OCI-LY7 (cell line): ENCODE results near the gene FLNC. TPM values are rescaled to one million over a fixed set of nuclear protein-coding genes. Genes with fewer than 3 reads are reported as not detected.

Experiments
- BruUV-seq: library from RNA; stranded (reverse); fragments of 400-500 nt; replicated peaks from 2 replicates; lab custom pipeline; 2021; lab: Mats Ljungman, UMichigan
- CTCF ChIA-PET: fragments of 300-600 bp; sonication (Branson Sonifier 250); formaldehyde crosslinking; loops from one replicate; lab custom pipeline; 2022; ENCODE audit warnings: antibody characterized with exemption; ENCODE audit not compliant: unreplicated experiment; lab: Charles Lee
- POLR2A ChIA-PET: fragments of 300-600 bp; sonication (Branson Sonifier 250); formaldehyde crosslinking; loops from one replicate; lab custom pipeline; 2022; ENCODE audit warnings: antibody characterized with exemption; lab: Charles Lee
- DNase-seq: peaks from one replicate; pipeline ENCODE4 v3.0.0-alpha.2; 2015; ENCODE audit warnings: low spot score
- H2AFZ ChIP-seq: fragments of 200-600 bp; sonication (generic), shearing (Covaris generic); 2 replicates; pipeline ENCODE4 v1.6.1; 2014; ENCODE audit warnings: mild to moderate bottlenecking, antibody characterized with exemption, low read length, moderate library complexity
- H3K27ac ChIP-seq: fragments of 200-600 bp; sonication (generic); 2 replicates; pipeline ENCODE4 v1.5.1; 2014; ENCODE audit warnings: mixed run types, low read depth, mild to moderate bottlenecking, moderate library complexity, low read length, inconsistent platforms; ENCODE audit not compliant: poor library complexity, severe bottlenecking
- H3K36me3 ChIP-seq: fragments of 200-600 bp; sonication (generic); 2 replicates; pipeline ENCODE4 v1.6.1; 2014; ENCODE audit warnings: mild to moderate bottlenecking, antibody characterized with exemption, low read length, moderate library complexity, mixed read lengths; ENCODE audit not compliant: insufficient read depth
- H3K4me1 ChIP-seq: fragments of 200-600 bp; sonication (generic); 2 replicates; pipeline ENCODE4 v1.5.1; 2014; ENCODE audit warnings: mild to moderate bottlenecking, low read length; ENCODE audit not compliant: insufficient read depth, poor library complexity, severe bottlenecking
- H3K4me2 ChIP-seq: fragments of 200-600 bp; sonication (generic); 2 replicates; pipeline ENCODE4 v1.6.1; 2014; ENCODE audit warnings: mild to moderate bottlenecking, low read length
- H3K4me3 ChIP-seq: fragments of 200-600 bp; sonication (generic); 2 replicates; pipeline ENCODE4 v1.5.1; 2014; ENCODE audit warnings: mild to moderate bottlenecking, low read depth, low read length; ENCODE audit not compliant: poor library complexity, severe bottlenecking
- H3K79me2 ChIP-seq: fragments of 200-600 bp; sonication (generic); 2 replicates; pipeline ENCODE4 v1.6.1; 2016; ENCODE audit warnings: low read depth, mild to moderate bottlenecking, low read length, moderate library complexity, mixed read lengths; ENCODE audit not compliant: insufficient read depth
- H3K9me2 ChIP-seq: fragments of 200-600 bp; sonication (generic); 2 replicates; pipeline ENCODE4 v1.6.1; 2016; ENCODE audit warnings: mild to moderate bottlenecking, low read length, mixed read lengths; ENCODE audit not compliant: insufficient read depth
- H3K9me3 ChIP-seq: fragments of 200-600 bp; sonication (generic); 2 replicates; pipeline ENCODE4 v1.6.1; 2014; ENCODE audit warnings: mild to moderate bottlenecking, mixed run types, low read length, mixed read lengths
- H4K20me1 ChIP-seq: fragments of 200-600 bp; sonication (generic); 2 replicates; pipeline ENCODE4 v1.6.1; 2014; ENCODE audit warnings: mild to moderate bottlenecking, antibody characterized with exemption, low read length, moderate library complexity, mixed read lengths; ENCODE audit not compliant: insufficient read depth
- CTCF ChIP-seq: fragments of 200-600 bp; sonication (generic); conservative IDR thresholded peaks from 2 replicates; pipeline ENCODE4 v1.5.1; 2014; ENCODE audit warnings: mild to moderate bottlenecking, antibody characterized with exemption, low read length, moderate library complexity, mixed read lengths
- EZH2phosphoT487 ChIP-seq: fragments of 200-600 bp; sonication (generic); IDR thresholded peaks from 2 replicates; pipeline ENCODE4 v1.6.1; 2018; ENCODE audit warnings: low read depth, borderline replicate concordance, mild to moderate bottlenecking, mixed run types, antibody characterized with exemption, low read length, moderate library complexity, mixed read lengths
- intact Hi-C: fragments of 100-400 bp; cut with micrococcal nuclease; formaldehyde crosslinking; loops from one replicate; pipeline ENCODE4 v1.10.0; 2022; ENCODE audit not compliant: unreplicated experiment
- total RNA-seq, 2 experiments: library from RNA; depleted of rRNA in 1 of 2; stranded (reverse); fragments of >200 nt in 1 of 2; shearing (Covaris generic) in 1 of 2; gene quantifications; 2 replicates each; pipeline ENCODE4 v1.2.3, GENCODE V29; 2014 to 2022

FLNC gene
- total RNA-seq, 2 experiments from 2014 or later, result 0.03 to 0.06 TPM

- DNase-seq, result no peak
- Histone ChIP-seq H3K4me2 (no peak overlapping the region), H3K27ac (no peak overlapping the region), H3K9me3 (no peaks in the 10 kb centered on the region), H3K9me2 (no peaks in the 10 kb centered on the region), H3K4me3 (no peak overlapping the region), H2AFZ (no peak overlapping the region), H4K20me1 (no peaks in the 10 kb centered on the region), H3K36me3 (no peaks in the 10 kb centered on the region), H3K79me2 (no peaks in the 10 kb centered on the region), H3K4me1 (peaks cover 3% of the 10 kb centered on the region)
- ChIA-PET CTCF (interaction anchor here (0.6 kb wide), 1 partner anchor 19 kb away, joined by 3 read pairs; the partner anchor contains the start of gene ATP6V1F), POLR2A (interaction anchor here (0.5 kb wide), 1 partner anchor 336 kb away, joined by 5 read pairs; no protein-coding TSS in a partner anchor)
- BruUV-seq, result no TSS peak
- intact Hi-C loops, result loop anchor here (1.0 to 5.0 kb wide), 3 partner anchors 40 to 369 kb away; no protein-coding TSS in a partner anchor
- TF ChIP-seq CTCF (no peak), EZH2phosphoT487 (no peak)
Observed at GRCh38 chr7:128842674-128843641, 12.8 kb downstream of the FLNC start.

- no peak overlapping the region for H3K4me3 ChIP-seq
- H3K9me3 ChIP-seq, result no peaks in the 10 kb centered on the region
- H3K36me3 ChIP-seq, result no peaks in the 10 kb centered on the region
- no peak overlapping the region for H3K4me2 ChIP-seq
- no peak overlapping the region for H3K27ac ChIP-seq
- TF ChIP-seq CTCF (no peak), EZH2phosphoT487 (no peak)
- no peak for DNase-seq
- H4K20me1 ChIP-seq, result no peaks in the 10 kb centered on the region
- H3K79me2 ChIP-seq, result no peaks in the 10 kb centered on the region
- CTCF ChIA-PET, result interaction anchor here (0.5 kb wide), 1 partner anchor 245 kb away, joined by 4 read pairs; no protein-coding TSS in a partner anchor
- no peaks in the 10 kb centered on the region for H3K9me2 ChIP-seq
- H3K4me1 ChIP-seq, result peaks cover 3% of the 10 kb centered on the region
- no peak overlapping the region for H2AFZ ChIP-seq
- POLR2A ChIA-PET, result interaction anchor here (0.5 to 0.6 kb wide), 2 partner anchors 42 to 391 kb away, joined by 3 to 4 read pairs; no protein-coding TSS in a partner anchor
- intact Hi-C loops, result loop anchor here (2.0 to 5.0 kb wide), 2 partner anchors 247 to 368 kb away; no protein-coding TSS in a partner anchor
- BruUV-seq, result no TSS peak
Observed at GRCh38 chr7:128843938-128844621, 13.9 kb downstream of the FLNC start.
